HG03571 (cell line): Measurements from ENCODE around the gene GAPDH.
"Not testable (repeated sequence)": the region's sequence is repeated elsewhere in the genome, so short reads cannot be mapped to it uniquely, and the experiment has no call there.

Experiments used
- ATAC-seq: cut with Tn5 transposase; IDR thresholded peaks from one replicate; pipeline ENCODE4 v1.9.1; 2021; ENCODE audit not compliant: unreplicated experiment

GAPDH gene

DNA sequence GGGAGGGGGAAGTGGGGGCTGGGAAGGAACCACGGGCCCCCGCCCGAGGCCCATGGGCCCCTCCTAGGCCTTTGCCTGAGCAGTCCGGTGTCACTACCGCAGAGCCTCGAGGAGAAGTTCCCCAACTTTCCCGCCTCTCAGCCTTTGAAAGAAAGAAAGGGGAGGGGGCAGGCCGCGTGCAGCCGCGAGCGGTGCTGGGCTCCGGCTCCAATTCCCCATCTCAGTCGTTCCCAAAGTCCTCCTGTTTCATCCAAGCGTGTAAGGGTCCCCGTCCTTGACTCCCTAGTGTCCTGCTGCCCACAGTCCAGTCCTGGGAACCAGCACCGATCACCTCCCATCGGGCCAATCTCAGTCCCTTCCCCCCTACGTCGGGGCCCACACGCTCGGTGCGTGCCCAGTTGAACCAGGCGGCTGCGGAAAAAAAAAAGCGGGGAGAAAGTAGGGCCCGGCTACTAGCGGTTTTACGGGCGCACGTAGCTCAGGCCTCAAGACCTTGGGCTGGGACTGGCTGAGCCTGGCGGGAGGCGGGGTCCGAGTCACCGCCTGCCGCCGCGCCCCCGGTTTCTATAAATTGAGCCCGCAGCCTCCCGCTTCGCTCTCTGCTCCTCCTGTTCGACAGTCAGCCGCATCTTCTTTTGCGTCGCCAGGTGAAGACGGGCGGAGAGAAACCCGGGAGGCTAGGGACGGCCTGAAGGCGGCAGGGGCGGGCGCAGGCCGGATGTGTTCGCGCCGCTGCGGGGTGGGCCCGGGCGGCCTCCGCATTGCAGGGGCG, at the start of gene GAPDH:
Gene GAPDH (plus strand): TSS at position 595 of the 772 bp plus-strand sequence. CDS start 316 bp downstream, outside the sequence.
- peak; percentile 52 for ATAC-seq

- no peak for ATAC-seq
Measured at GRCh38 chr12:6488240-6488639, 46.1 kb upstream of the GAPDH start.

- ATAC-seq, result no peak
Measured at GRCh38 chr12:6489449-6489848, 44.9 kb upstream of the GAPDH start.

DNA sequence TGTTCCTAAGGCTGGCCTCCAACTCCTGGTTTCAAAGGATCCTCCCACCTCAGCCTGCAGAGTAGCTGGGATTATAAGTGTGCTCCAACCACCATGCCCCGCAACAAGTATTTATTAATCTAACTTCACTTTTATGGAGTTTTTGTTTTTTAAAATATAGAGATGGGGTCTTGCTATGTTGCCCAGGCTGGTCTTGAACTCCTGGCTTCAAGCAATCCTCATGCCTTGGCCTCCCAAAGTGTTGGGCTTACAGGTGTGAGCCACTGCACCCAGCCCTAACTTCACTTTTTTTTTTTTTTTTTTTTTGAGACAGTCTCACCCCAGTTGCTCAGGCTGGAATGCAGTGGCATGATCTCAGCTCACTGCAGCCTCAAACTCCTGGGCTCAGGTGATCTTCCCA, 43.6 kb upstream of the GAPDH start:
- not testable (repeated sequence) for ATAC-seq

GRCh38 chr12:6492838-6493496, 41.4 kb upstream of the GAPDH start, which contains the start of gene MRPL51:
Gene MRPL51 (minus strand): TSS chr12:6493262. CDS start chr12:6493136, 126 bp downstream.
- peak; percentile 60 for ATAC-seq

GRCh38 chr12:6493497-6494257, 40.6 kb upstream of the GAPDH start, which contains the start of gene NCAPD2:
Gene NCAPD2 (plus strand): TSS chr12:6494102. CDS start chr12:6495099, 997 bp downstream.
- ATAC-seq, result peak; percentile 89

DNA sequence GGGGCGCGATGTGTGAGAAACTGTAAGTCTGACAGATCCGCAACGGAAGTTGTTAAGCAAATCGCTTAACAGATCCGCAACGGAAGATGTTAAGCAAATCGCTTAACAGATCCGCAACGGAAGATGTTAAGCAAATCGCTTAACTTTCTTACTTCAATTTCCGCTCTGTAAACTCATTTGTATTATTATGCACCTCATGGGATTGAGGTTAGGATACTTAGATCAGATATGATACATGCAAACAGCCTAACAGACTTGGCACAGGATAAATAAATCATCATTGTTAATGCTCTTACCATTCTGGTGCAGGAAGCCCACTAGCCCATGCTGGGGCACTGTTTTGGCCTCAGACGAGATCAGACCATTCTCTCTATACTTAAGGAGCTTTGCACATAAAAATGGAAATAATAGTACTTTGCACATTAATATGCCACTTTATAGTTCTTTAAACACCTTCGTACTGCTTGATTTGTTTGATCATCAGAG, 40.0 kb upstream of the GAPDH start:
- peak; percentile 29 for ATAC-seq

- ATAC-seq, result no peak
Measured at GRCh38 chr12:6494968-6495367, 39.3 kb upstream of the GAPDH start.

DNA sequence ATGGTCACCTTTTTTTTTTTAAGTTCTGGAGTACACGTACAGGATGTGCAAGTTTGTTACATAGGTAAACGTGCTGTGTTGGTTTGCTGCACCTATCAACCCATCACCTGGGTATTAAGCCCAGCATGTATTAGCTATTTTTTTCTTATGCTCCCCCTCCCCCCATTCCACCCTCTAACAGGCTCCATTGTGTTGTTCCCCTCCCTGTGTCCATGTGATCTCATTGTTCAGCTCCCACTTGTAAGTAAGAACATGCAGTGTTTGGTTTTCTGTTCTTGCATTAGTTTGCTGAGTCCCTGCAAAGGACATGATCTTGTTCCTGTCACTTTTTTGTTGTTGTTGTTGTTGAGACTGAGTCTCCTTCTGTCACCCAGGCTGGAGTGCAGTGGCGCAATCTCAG, 37.0 kb upstream of the GAPDH start:
- not testable (repeated sequence) for ATAC-seq

GRCh38 chr12:6500466-6500865, 33.9 kb upstream of the GAPDH start:
- no peak for ATAC-seq

DNA sequence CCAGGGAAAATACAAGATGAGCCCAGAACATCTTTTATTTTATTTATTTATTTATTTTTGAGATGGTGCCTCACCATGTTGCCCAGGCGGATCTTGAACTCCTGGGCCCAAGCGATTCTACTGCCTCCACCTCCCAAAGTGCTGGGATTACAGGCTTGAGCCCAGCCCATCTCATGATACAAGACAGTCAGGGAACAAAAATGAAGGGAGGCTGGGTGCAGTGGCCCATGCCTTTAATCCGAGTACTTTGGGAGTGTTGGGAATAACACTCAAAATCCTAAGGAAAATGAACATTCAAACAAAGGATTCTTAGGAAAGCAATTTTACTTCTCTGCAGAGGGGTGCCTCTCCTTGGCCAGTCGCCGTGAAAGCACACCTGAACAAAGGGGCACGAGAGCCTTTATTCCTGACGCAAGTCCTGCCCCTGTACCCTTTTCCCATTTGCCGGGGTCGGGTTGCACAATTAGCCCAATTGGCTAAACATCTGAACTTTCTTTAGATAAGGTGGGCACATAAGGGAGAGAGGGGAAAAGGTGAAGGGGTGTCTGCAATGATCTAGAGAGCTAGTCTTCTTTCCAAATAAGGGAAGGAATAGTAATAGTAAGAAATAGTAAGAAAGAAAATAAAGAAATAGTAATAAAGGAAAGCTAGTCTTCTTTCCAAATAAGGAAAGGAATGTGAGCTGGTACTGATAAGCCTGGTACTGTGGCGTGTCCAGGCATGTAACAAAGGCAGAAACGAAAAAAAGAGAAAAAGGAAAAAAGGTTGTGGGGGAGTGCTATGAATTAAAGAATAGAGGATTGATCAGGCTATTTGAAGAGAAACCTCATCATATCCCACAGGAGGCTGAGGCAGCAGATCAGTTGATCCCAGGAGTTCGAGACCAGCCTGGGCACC, 27.0 kb upstream of the GAPDH start:
- ATAC-seq, result no peak

DNA sequence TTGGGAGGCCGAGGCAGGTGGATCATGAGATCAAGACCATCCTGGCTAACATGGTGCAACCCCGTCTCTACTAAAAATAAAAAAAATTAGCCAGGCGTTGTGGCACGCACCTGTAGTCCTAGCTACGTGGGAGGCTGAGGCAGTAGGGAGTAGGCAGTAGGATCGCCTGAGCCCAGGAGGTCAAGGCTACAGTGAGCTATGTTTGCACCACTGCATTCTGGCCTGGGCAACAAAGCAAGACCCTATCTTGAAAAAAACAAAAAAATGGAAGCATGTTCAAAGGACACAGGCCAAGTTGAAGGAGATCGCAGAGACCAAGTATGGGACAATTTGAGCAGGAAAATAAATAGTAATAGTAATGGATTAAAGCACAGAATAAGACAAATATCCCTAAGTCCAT, 26.2 kb upstream of the GAPDH start:
- no peak for ATAC-seq

DNA sequence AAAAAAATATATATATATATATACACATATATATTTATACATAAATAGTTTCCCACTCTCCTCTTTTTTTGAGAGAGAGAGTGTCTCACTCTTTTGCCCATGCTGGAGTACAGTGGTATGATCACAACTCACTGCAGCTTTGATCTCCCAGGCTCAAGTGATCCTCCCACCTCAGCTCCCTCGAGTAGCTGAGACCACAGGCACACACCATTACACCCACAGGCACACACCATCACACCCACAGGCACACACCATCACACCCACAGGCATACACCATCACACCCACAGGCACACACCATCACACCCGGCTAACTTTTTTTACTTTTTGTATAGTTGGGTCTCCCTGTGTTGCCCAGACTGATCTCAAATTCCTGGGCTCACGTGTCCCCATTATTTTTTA, 14.1 kb upstream of the GAPDH start:
- ATAC-seq, result no peak

DNA sequence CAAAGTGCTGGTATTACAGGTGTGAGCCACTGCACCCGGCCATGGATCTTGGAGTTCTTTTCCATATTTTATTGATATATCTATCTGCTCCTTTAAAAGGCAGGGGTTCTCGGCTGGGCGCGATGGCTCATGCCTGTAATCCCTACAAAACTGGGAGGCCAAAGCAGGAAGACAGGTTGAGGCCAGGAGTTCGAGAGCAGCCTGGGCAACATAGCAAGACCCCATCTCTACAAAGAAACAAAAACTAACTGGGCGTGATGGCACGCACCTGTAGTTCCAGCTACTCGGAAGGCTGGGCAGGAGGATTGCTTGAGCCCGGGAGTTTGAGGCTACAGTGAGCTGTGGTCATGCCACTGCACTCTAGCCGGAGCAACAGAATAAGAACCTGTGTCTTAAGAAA, 12.1 kb upstream of the GAPDH start:
- ATAC-seq, result no peak

- no peak for ATAC-seq
Measured at GRCh38 chr12:6523708-6524107, 10.6 kb upstream of the GAPDH start.

- no peak for ATAC-seq
Measured at GRCh38 chr12:6524648-6525047, 9.7 kb upstream of the GAPDH start.

DNA sequence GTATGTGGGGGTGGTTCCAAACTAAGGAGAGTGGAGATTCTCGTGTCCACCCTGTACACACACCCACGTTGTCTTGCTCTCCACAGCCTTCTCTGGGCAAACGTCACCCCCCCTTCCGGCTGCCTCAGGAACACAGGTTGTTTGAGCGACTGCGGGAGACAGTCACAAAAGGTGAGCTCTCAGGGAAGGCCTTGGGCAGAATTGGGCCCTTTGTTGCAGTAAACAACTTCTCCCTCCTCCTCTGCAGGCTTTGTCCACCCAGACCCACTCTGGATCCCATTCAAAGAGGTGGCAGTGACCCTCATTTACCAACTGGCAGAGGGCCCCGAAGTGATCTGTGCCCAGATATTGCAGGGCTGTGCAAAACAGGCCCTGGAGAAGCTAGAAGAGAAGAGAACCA, 8.1 kb upstream of the GAPDH start:
- no peak for ATAC-seq

- no peak for ATAC-seq
Measured at GRCh38 chr12:6526766-6527525, 7.4 kb upstream of the GAPDH start.

GRCh38 chr12:6527711-6528110, 6.6 kb upstream of the GAPDH start:
- no peak for ATAC-seq
